Erythroblast (primary cell): ENCODE measurements around the gene LMO2.

Source experiments
- GATA1 ChIP-seq: IDR thresholded peaks from 2 replicates; pipeline ENCODE4 v1.6.1; 2011; ENCODE audit warnings: low read depth, mild to moderate bottlenecking, control low read depth, low read length, moderate library complexity
- POLR2A ChIP-seq: IDR thresholded peaks from 2 replicates; pipeline ENCODE4 v1.6.1; 2011; ENCODE audit warnings: mild to moderate bottlenecking, low read length

GRCh38 chr11:33935461-33936456 lies 43.9 kb upstream of the LMO2 start:
- TF ChIP-seq POLR2A (no peak), GATA1 (no peak)
